ENCODE results near the gene POU4F3. TPM values are rescaled to one million over a fixed set of nuclear protein-coding genes. Genes with fewer than 3 reads are reported as not detected.

POU4F3 gene
- polyA plus RNA-seq, 1 experiment: 0.02 TPM

GRCh38 chr5:146301626-146302025 lies 37.0 kb upstream of the POU4F3 start:
- ChIA-PET CTCF (interaction anchor here (1.1 to 1.4 kb wide), 3 partner anchors 9 to 145 kb away, joined by 3 read pairs; no protein-coding TSS in a partner anchor), POLR2A (no interaction called here)
- Histone ChIP-seq H3K27me3 (ENCODE audit: control insufficient read depth, insufficient read depth, low read length) (peaks cover 2% of the 10 kb centered on the region), H3K9me3 (ENCODE audit: control insufficient read depth, insufficient read depth, low read length) (no peaks in the 10 kb centered on the region), H3K4me3 (ENCODE audit: low read depth, low read length) (no peak overlapping the region), H3K27ac (ENCODE audit: low read depth, low read length) (no peak overlapping the region)
- DNase-seq (ENCODE audit: low read depth, low spot score): no peak
- no peak for TF ChIP-seq CTCF (IDR thresholded peaks at IDR 0.05; ENCODE audit: low read depth, low read length)

DNA sequence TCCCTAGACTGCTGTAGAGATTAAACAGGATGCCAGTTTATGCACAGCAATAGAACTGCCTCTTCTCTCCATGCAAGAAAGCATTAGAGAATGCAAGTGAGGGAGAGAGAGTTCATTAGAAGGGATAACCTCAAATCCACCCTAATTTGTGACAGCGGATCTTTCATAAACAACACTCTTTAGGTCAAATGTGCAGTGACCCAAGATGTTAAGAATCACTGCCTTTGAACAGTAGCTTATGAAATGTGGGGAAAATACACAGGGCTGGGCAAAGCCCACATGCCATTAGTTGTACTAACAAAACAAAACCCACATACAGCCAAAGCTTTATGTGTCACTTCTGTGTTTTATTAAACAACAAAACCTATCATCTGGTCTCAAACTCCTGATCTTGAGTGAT lies 36.2 kb upstream of the POU4F3 start:
- ChIA-PET POLR2A (no interaction called here), CTCF (interaction anchor here (0.5 to 1.2 kb wide), 2 partner anchors 13 to 33 kb away, joined by 3 to 5 read pairs; no protein-coding TSS in a partner anchor)
- no peaks in the 10 kb centered on the region for H3K9me3 ChIP-seq (ENCODE audit: control insufficient read depth, insufficient read depth, low read length)
- no peak for DNase-seq (ENCODE audit: low read depth, low spot score)
- no peak overlapping the region for H3K27ac ChIP-seq (ENCODE audit: low read depth, low read length)
- H3K27me3 ChIP-seq (ENCODE audit: control insufficient read depth, insufficient read depth, low read length): peaks cover 7% of the 10 kb centered on the region
- TF ChIP-seq CTCF (IDR thresholded peaks at IDR 0.05; ENCODE audit: low read depth, low read length): no peak
- H3K4me3 ChIP-seq (ENCODE audit: low read depth, low read length): no peak overlapping the region

DNA sequence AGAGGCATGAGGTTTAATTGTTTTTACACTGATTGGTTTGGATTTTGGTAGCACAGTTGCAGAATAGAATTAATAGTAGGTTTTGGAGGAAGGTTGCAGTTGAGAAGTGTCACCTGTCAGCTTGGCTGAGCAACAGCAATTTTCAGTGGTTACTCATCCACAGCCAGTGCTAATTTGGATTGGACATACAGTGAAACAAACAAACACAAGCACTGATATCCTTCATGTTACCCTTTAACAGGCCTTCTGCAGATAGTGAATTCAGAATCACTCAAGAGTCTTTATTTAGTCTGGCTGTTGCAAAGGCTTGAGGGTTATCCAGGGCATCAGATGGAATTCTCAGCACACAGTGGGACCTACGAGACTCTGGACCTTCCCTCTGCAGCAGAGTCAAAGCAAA lies 31.8 kb upstream of the POU4F3 start:
- Histone ChIP-seq H3K4me3 (ENCODE audit: low read depth, low read length) (no peak overlapping the region), H3K27ac (ENCODE audit: low read depth, low read length) (no peak overlapping the region), H3K27me3 (ENCODE audit: control insufficient read depth, insufficient read depth, low read length) (peaks cover 14% of the 10 kb centered on the region), H3K9me3 (ENCODE audit: control insufficient read depth, insufficient read depth, low read length) (no peaks in the 10 kb centered on the region)
- no peak for DNase-seq (ENCODE audit: low read depth, low spot score)
- POLR2A ChIA-PET: no interaction called here
- CTCF ChIA-PET: no interaction called here
- TF ChIP-seq CTCF (IDR thresholded peaks at IDR 0.05; ENCODE audit: low read depth, low read length): no peak

DNA sequence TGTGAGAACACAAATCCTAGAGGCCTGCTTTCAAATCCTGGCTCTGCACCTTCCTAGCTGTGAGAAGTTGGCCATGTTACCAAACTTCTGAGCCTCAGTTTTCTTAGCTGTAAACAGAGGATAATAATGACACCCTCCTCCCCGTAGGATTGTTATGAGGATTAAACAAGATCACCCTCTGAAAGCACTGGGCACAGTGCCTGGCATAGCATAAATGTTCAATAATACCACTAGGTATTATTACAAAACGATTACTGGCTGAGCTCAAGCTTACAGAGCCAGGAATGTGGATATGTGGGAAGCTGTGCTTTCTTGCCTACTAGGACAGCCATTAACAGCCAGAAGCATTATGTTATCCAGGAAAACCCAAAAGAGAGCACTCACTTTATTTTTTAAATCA lies 30.8 kb upstream of the POU4F3 start:
- H3K4me3 ChIP-seq (ENCODE audit: low read depth, low read length): no peak overlapping the region
- TF ChIP-seq CTCF (IDR thresholded peaks at IDR 0.05; ENCODE audit: low read depth, low read length): no peak
- no peak overlapping the region for H3K27ac ChIP-seq (ENCODE audit: low read depth, low read length)
- DNase-seq (ENCODE audit: low read depth, low spot score): no peak
- H3K9me3 ChIP-seq (ENCODE audit: control insufficient read depth, insufficient read depth, low read length): no peaks in the 10 kb centered on the region
- H3K27me3 ChIP-seq (ENCODE audit: control insufficient read depth, insufficient read depth, low read length): peaks cover 14% of the 10 kb centered on the region
- ChIA-PET CTCF (interaction anchor here (1.1 to 1.4 kb wide), 2 partner anchors 120 to 139 kb away, joined by 3 read pairs; partner anchors contain the start of gene TCERG1), POLR2A (no interaction called here)

- no peak for DNase-seq (ENCODE audit: low read depth, low spot score)
- CTCF ChIA-PET: no interaction called here
These were observed 28.1 kb upstream of the POU4F3 start for GRCh38 chr5:146310540-146310939.

More at GRCh38 chr5:146310540-146310939, 28.1 kb upstream of the POU4F3 start:
- Histone ChIP-seq H3K9me3 (ENCODE audit: control insufficient read depth, insufficient read depth, low read length) (no peaks in the 10 kb centered on the region), H3K27ac (ENCODE audit: low read depth, low read length) (no peak overlapping the region), H3K27me3 (ENCODE audit: control insufficient read depth, insufficient read depth, low read length) (peaks cover 13% of the 10 kb centered on the region), H3K4me3 (ENCODE audit: low read depth, low read length) (no peak overlapping the region)
- no peak for TF ChIP-seq CTCF (IDR thresholded peaks at IDR 0.05; ENCODE audit: low read depth, low read length)
- POLR2A ChIA-PET: no interaction called here
